HG02759 (cell line): Measurements from ENCODE around the gene NDUFS8.

Source experiments
- ATAC-seq: cut with Tn5 transposase; IDR thresholded peaks from one replicate; pipeline ENCODE4 v1.9.1; 2021; ENCODE audit warnings: mild to moderate bottlenecking, moderate library complexity; ENCODE audit not compliant: unreplicated experiment

The NDUFS8 gene

DNA sequence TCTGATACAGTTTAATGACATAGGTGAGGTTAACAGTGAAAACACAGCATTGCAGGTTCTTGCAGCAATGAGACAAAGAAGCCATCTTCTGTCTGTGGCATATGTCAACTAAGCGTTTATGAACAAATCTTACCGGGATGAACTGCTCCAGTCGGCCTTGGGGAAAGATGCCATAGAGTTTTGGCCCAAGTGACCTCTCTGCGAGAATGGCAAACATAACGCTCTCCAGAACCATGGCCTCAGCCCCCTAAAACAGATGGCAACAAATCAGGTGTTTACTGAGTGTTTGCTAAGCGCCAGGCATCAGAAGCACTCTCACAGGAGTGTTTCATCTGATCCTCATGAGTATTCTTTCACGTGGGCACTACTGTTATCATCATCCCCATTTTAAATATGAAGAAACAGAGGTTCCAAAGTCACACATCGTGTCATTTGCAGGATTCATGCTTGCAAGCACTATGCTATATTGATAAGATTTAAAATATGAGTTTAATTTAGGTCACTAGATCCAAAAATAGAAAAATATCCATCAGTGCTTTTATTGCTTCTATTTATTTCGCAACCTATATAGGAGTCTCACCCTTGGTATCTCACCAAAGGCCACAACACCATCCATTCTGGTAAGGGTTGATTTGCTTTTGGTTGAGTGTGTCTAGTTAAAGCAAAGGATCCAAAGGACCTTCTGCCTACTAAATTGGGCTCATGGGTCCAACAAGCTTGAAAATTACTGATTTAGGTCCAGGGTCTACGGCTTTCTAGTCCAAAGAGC is 44.3 kb downstream of the NDUFS8 start:
- ATAC-seq = no peak

DNA sequence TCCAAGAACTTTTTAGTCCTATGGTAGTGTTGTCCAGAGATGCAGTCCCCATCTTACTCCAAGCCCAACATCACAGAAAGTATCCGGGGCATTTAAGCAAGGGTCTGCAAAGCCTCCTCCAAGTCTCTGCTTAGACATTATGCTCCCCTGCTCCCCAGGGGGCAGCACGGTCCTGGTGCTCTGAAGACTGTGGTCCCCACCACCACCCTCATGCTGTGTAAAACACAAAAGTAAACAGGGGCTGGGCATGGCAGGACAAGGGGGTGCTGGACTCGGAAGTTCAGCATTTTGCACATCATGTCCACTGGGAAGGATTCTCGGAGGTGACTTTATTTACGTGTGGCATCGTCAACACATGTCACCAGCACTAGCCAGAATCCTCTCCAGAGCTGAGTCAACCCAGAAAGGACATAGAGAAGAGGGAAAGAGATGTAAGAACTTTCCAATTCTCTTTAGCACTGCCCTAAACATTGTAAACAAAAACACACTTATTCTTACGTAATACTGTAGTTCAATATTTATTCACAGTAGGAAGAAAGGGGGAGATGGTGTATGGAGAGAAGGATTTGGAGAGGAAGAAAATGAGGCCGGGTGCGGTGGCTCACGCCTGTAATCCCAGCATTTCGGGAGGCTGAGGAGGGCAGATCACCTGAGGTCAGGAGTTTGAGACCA is 46.0 kb downstream of the NDUFS8 start:
- no peak for ATAC-seq

DNA sequence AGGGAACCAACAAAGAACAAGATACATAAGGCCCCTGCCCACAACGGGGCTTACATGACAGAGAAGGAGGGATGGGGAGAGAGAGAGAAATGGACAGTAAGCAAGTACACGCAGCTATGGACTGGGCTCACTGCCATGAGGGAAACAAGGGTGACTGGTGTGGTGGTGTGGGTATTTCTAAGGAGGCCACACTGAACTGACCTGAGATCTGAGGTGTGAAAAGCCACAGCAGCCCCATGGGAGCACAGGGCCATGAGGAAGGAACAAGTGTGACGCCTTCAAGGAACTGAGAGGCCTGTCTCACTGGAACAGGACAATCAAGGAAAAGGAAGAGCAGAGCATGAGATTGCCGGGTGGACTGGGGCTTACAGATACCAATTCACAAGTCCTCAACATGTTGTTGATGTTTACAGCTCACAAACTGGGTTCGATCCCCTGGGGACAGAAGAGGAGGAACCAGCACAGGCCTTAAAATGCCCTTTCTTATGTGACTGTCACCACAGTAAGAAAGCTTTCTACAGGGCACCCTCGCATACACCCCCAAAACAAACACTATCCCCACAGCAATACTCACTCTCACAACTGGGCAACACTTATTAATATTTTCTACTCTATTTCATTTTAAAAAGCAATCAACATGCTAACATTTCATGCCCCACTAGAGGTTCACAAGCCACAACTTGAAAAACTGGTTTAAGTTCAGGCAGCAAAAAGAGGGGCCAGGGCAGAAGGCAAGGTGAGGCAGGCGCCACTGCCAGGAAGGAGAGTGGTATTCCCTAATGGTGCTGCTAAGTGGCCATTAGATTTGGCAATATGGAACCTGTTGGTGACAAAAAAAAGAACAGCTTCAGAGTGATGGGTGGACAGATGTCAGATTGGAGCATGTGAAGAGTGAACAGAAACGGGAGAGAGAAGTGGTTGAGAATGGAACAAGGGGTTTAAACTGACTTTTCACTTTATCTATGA is 47.4 kb downstream of the NDUFS8 start:
- ATAC-seq = no peak

DNA sequence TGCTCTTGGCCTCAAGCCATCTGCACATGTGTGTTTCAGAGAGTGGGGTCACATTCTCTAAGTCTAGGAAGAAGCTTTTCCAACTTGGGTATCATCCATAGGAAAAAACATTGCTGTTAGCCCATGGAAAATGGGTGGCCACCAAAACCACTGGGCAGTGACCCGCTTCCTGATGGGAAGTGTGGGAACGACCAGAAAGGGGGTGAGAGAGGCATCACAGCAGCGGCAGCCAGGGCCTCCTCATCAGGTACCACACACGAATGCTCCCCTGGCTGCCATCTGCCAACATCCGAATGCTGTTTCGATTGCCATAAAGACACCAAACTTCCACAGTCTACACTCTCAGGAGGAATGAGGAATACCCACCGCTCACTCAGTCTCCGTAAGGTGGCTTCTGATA is 50.4 kb downstream of the NDUFS8 start:
- ATAC-seq = no peak

DNA sequence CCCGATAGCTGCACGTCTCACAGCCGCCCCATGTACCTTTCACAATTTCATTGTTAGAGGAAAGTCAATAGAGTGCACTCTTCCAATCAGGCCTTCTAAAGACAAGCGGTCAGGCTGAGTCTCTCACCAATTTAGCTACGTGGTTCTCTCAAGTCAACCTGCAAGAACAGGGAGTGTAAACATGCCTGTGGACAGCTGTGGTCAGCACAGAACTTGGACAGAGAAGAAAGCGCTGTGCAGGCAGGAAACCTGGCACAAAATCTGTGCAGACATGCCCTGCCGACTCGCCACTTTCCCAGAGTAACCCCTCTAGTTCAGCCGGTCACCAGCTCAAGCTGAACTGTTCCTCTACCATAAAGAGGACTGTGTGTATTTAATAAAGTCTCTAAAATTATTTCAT is 51.2 kb downstream of the NDUFS8 start:
- no peak for ATAC-seq

DNA sequence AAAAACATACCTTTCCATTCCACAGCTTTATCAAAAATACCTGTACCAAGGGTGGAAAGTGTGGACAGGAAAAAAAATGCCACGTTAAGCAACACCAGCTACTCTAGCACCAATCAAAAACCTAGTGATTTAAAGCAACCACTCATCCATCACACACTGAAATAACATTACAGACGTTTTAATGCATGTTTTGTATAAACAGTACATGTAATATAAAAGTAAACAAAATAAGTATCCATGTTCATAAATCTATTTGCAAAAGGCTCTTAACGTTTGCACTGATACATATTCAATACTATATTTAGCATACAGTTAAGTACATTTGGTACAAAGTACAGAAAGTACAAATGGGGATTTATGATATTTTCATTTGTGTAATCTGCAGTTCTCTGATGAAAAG is 52.0 kb downstream of the NDUFS8 start:
- ATAC-seq = no peak

DNA sequence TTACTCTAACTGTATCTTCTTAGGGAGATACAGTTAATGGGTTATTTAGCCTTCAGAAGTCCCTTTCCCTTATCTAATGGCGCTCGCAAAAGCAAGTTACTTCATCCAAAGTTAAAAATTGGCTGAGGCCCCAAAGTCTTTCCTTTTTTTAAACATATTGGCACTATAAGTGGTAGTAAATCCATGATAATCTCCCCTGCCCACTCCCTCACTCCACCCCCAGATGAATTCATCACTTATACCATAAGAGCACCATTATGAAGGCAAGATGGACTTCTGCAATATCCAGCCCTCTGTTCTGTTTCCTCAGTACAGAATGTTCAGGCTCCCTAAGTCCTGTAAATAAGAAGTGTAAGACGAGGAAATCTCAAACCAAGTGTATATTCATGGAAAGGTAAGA is 53.0 kb downstream of the NDUFS8 start:
- no peak for ATAC-seq
